H1 (cell line): ENCODE measurements around the gene SASS6. TPM values are rescaled to one million over a fixed set of nuclear protein-coding genes. Genes with fewer than 3 reads are reported as not detected.

Experiments
- CTCF ChIA-PET: fragments of 300-600 bp; sonication (Branson Sonifier 250); formaldehyde crosslinking; loops from one replicate; lab custom pipeline; 2021; ENCODE audit not compliant: partially characterized antibody; lab: Charles Lee
- POLR2A ChIA-PET: fragments of 300-600 bp; sonication (Branson Sonifier 250); formaldehyde crosslinking; loops from one replicate; lab custom pipeline; 2021; ENCODE audit warnings: inconsistent platforms; ENCODE audit not compliant: partially characterized antibody; lab: Charles Lee
- DNase-seq, 2 experiments: peaks; one replicate each; pipeline versions ENCODE4 v3.0.0 to v3.0.0-alpha.2; 2010 to 2022; ENCODE audit warnings: low spot score in 2 of 2, low read depth in 1 of 2, mixed read lengths in 1 of 2
- FAIRE-seq: peaks from 2 replicates; lab custom pipeline; 2011; peaks lifted over from hg19 to GRCh38; lab: Jason Lieb, UNC
- H2AFZ ChIP-seq: 2 replicates; pipeline ENCODE4 v1.8.1; 2012; ENCODE audit warnings: low read length, inconsistent platforms
- H2AK5ac ChIP-seq: 2 replicates; pipeline ENCODE4 v1.6.1; 2013; ENCODE audit warnings: low read depth, low read length
- H2BK120ac ChIP-seq: replicated peaks from 2 replicates; pipeline ENCODE3; 2013; ENCODE audit warnings: low read depth, low read length, inconsistent platforms
- H2BK12ac ChIP-seq: 2 replicates; pipeline ENCODE4 v1.6.1; 2013; ENCODE audit warnings: low read depth, low read length
- H2BK15ac ChIP-seq: 2 replicates; pipeline ENCODE4 v1.6.1; 2013; ENCODE audit warnings: low read length
- H2BK20ac ChIP-seq: 2 replicates; pipeline ENCODE4 v1.6.1; 2013; ENCODE audit warnings: low read length
- H2BK5ac ChIP-seq: 2 replicates; pipeline ENCODE4 v1.6.1; 2013; ENCODE audit warnings: low read depth, low read length
- H3K14ac ChIP-seq: 2 replicates; pipeline ENCODE4 v1.6.1; 2013; ENCODE audit warnings: inconsistent platforms; ENCODE audit not compliant: insufficient read length
- H3K18ac ChIP-seq: 2 replicates; pipeline ENCODE4 v1.6.1; 2013; ENCODE audit warnings: low read length; ENCODE audit errors: extremely low read depth
- H3K23ac ChIP-seq: 2 replicates; pipeline ENCODE4 v1.6.1; 2013; ENCODE audit warnings: inconsistent platforms; ENCODE audit not compliant: insufficient read length
- H3K23me2 ChIP-seq: 2 replicates; pipeline ENCODE4 v1.6.1; 2013; ENCODE audit warnings: low read depth, low read length
- H3K27ac ChIP-seq: 2 replicates; pipeline ENCODE4 v1.6.1; 2011; ENCODE audit warnings: low read depth, low read length, inconsistent platforms
- H3K27me3 ChIP-seq, 4 experiments: replicated peaks in 1 of 4; 1 replicate in 1 of 4; 2 replicates in 3 of 4; pipeline versions ENCODE4 v1.6.1 to v1.8.1; 2011 to 2013; ENCODE audit warnings: low read length in 3 of 4, mild to moderate bottlenecking in 3 of 4, inconsistent platforms in 2 of 4, mixed read lengths in 2 of 4, moderate library complexity in 1 of 4; ENCODE audit not compliant: control insufficient read depth in 3 of 4, insufficient read depth in 3 of 4; ENCODE audit errors: extremely low read depth in 1 of 4
- H3K36me3 ChIP-seq, 4 experiments: 2 replicates each; pipeline versions ENCODE4 v1.6.1 to v1.8.1; 2011 to 2013; ENCODE audit warnings: mild to moderate bottlenecking in 4 of 4, low read length in 3 of 4, moderate library complexity in 2 of 4, control low read depth in 1 of 4, inconsistent platforms in 1 of 4; ENCODE audit not compliant: insufficient read depth in 4 of 4, control insufficient read depth in 2 of 4
- H3K4ac ChIP-seq: replicated peaks from 2 replicates; pipeline ENCODE3; 2013; ENCODE audit warnings: low read length, low read depth, mixed read lengths, inconsistent platforms; ENCODE audit not compliant: insufficient read length
- H3K4me1 ChIP-seq, 4 experiments: replicated peaks in 1 of 4; 1 replicate in 1 of 4; 2 replicates in 3 of 4; pipeline versions ENCODE4 v1.6.1 to v1.8.1; 2011 to 2013; ENCODE audit warnings: low read length in 3 of 4, inconsistent platforms in 2 of 4, mixed read lengths in 1 of 4; ENCODE audit not compliant: insufficient read depth in 4 of 4, control insufficient read depth in 3 of 4
- H3K4me2 ChIP-seq, 2 experiments: 2 replicates each; pipeline versions ENCODE4 v1.6.1 to v1.8.1; 2011 to 2013; ENCODE audit warnings: low read depth in 2 of 2, low read length in 2 of 2, control low read depth in 1 of 2, inconsistent platforms in 1 of 2, mild to moderate bottlenecking in 1 of 2; ENCODE audit not compliant: insufficient read depth in 1 of 2
- H3K4me3 ChIP-seq, 4 experiments: fragments of 200-600, 300-600 bp in 1 of 4; sonication (generic), shearing (Covaris generic), sonication (Bioruptor Twin) in 1 of 4; 2 replicates each; pipeline versions ENCODE4 v1.5.1 to v1.8.1; 2011 to 2016; ENCODE audit warnings: low read length in 4 of 4, low read depth in 3 of 4, control low read depth in 2 of 4, inconsistent platforms in 2 of 4, mild to moderate bottlenecking in 2 of 4, mixed read lengths in 1 of 4, moderate library complexity in 1 of 4; ENCODE audit not compliant: insufficient read depth in 2 of 4; ENCODE audit errors: extremely low read depth in 1 of 4
- H3K56ac ChIP-seq: replicated peaks from 2 replicates; pipeline ENCODE3; 2013; ENCODE audit warnings: low read depth, mild to moderate bottlenecking, mixed read lengths, low read length, inconsistent platforms; ENCODE audit not compliant: insufficient read length
- H3K79me1 ChIP-seq: 2 replicates; pipeline ENCODE4 v1.6.1; 2013; ENCODE audit warnings: low read depth, low read length, control low read depth
- H3K79me2 ChIP-seq, 2 experiments: 2 replicates each; pipeline versions ENCODE4 v1.6.1 to v1.8.1; 2012 to 2013; ENCODE audit warnings: low read length in 2 of 2, mild to moderate bottlenecking in 2 of 2, inconsistent platforms in 1 of 2; ENCODE audit not compliant: insufficient read depth in 2 of 2, control insufficient read depth in 1 of 2
- H3K9ac ChIP-seq, 4 experiments: replicated peaks in 1 of 4; 1 replicate in 1 of 4; 2 replicates in 3 of 4; pipeline versions ENCODE4 v1.6.1 to v1.8.1; 2011 to 2013; ENCODE audit warnings: low read depth in 3 of 4, low read length in 3 of 4, control low read depth in 2 of 4, mild to moderate bottlenecking in 2 of 4, moderate library complexity in 2 of 4, inconsistent platforms in 1 of 4; ENCODE audit errors: extremely low read depth in 1 of 4
- H3K9me3 ChIP-seq, 2 experiments: 2 replicates each; pipeline versions ENCODE4 v1.6.1 to v1.8.1; 2012 to 2013; ENCODE audit warnings: mild to moderate bottlenecking in 2 of 2, moderate library complexity in 2 of 2, control low read depth in 1 of 2, inconsistent platforms in 1 of 2, low read depth in 1 of 2, low read length in 1 of 2, mixed read lengths in 1 of 2; ENCODE audit not compliant: insufficient read depth in 2 of 2
- H4K20me1 ChIP-seq, 2 experiments: replicated peaks in 1 of 2; 2 replicates each; pipeline versions ENCODE3 to v1.8.1; 2011 to 2013; ENCODE audit warnings: inconsistent platforms in 2 of 2, low read length in 2 of 2, mild to moderate bottlenecking in 1 of 2; ENCODE audit not compliant: insufficient read depth in 2 of 2, control insufficient read depth in 1 of 2
- H4K5ac ChIP-seq: 2 replicates; pipeline ENCODE4 v1.6.1; 2013; ENCODE audit warnings: low read length, low read depth, mixed read lengths, inconsistent platforms; ENCODE audit not compliant: insufficient read length
- H4K8ac ChIP-seq: 2 replicates; pipeline ENCODE4 v1.8.0; 2013; ENCODE audit warnings: mild to moderate bottlenecking, moderate library complexity, low read length, inconsistent platforms; ENCODE audit not compliant: insufficient read depth; ENCODE audit errors: extremely low read depth
- H4K91ac ChIP-seq: replicated peaks from 2 replicates; pipeline ENCODE3; 2013; ENCODE audit warnings: low read length, mixed read lengths, inconsistent platforms; ENCODE audit not compliant: insufficient read length
- BCL11A ChIP-seq, 2 experiments: IDR thresholded peaks; one replicate each; pipeline ENCODE4 v1.6.1; 2011; ENCODE audit warnings: low read depth in 2 of 2, low read length in 2 of 2, mild to moderate bottlenecking in 2 of 2
- EGR1 ChIP-seq: IDR thresholded peaks from 2 replicates; pipeline ENCODE4 v1.6.1; 2011; ENCODE audit warnings: low read depth, low read length, borderline replicate concordance
- FOSL1 ChIP-seq: IDR thresholded peaks from 2 replicates; pipeline ENCODE4 v1.6.1; 2011; ENCODE audit warnings: mild to moderate bottlenecking, low read depth, low read length, moderate library complexity; ENCODE audit not compliant: insufficient read depth
- SIN3A ChIP-seq, 2 experiments: IDR thresholded peaks in 1 of 2; conservative IDR thresholded peaks in 1 of 2; 2 replicates each; pipeline ENCODE4 v1.6.1; 2011 to 2012; ENCODE audit warnings: low read length in 2 of 2, improper control_type of control experiment in 1 of 2, low read depth in 1 of 2, mild to moderate bottlenecking in 1 of 2
- YY1 ChIP-seq: IDR thresholded peaks from 2 replicates; pipeline ENCODE4 v1.6.1; 2011; ENCODE audit warnings: low read depth, mild to moderate bottlenecking, low read length
- WGBS, 2 experiments: shearing (Covaris generic) in 1 of 2; methylation state at CpG; one replicate each; pipeline versions ENCODE4 v1.1.6 to v1.1.7; 2013 to 2015; ENCODE audit warnings: low lambda C conversion rate in 2 of 2, mixed read lengths in 2 of 2, inconsistent platforms in 1 of 2, low coverage in 1 of 2, missing lambda C conversion rate in 1 of 2; ENCODE audit not compliant: insufficient replicate concordance in 2 of 2, insufficient coverage in 1 of 2, insufficient read length in 1 of 2; ENCODE audit errors: extremely low coverage in 1 of 2, missing lambda C conversion rate in 1 of 2; 5-methylcytosine and 5-hydroxymethylcytosine counted together
- polyA plus RNA-seq, 7 experiments: library from polyadenylated mRNA; depleted of rRNA in 3 of 7; stranded (reverse) in 5 of 7; unstranded in 2 of 7; fragments of >200 nt in 5 of 7; fragments of 200-250 nt in 2 of 7; gene quantifications; 1 replicate in 5 of 7; 2 replicates in 1 of 7; 4 replicates in 1 of 7; pipeline versions ENCODE4 v1.2.1 to v1.2.3, GENCODE V29; 2011 to 2013; ENCODE audit warnings: missing spikeins in 2 of 7, mixed read lengths in 2 of 7
- total RNA-seq: library from RNA; stranded (reverse); fragmentation: NEBNext Ultra II Directional; extraction: Animal tissue kit (Norgen Biotek cat#: 25700); gene quantifications from 2 replicates; pipeline ENCODE4 v1.2.1, GENCODE V29; 2021

The SASS6 gene
- total and polyA plus RNA-seq, 2 of the 8 experiments (the other 6 are each of a cell fraction or from before 2014, with no cell fraction given), result 1.2 to 13.8 TPM

DNA sequence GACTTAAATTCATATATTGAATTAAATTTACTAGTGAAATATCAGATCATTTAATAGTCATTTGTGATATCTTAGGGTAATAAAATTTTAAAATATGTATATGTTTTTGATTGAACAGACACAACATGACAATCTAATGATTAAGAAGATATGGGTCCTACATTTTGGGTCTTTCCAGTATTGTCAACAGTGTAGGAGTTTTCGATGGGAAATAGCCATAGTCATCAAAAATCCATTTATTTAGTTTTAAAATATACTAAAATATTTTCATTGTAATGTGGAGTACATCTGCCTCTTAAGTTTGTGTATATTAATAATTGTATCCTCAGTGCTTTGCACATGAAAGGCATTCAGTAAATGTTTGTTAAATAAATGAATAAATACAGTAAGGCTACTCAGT is 14.2 kb upstream of the SASS6 start:
- CTCF ChIA-PET, result no interaction called here
- TF ChIP-seq FOSL1, result no peak
- TF ChIP-seq YY1, result no peak
- no peak for TF ChIP-seq BCL11A (IDR thresholded peaks at IDR 0.05; ENCODE audit: low read depth in 2 of 2, low read length in 2 of 2)
- TF ChIP-seq EGR1, result no peak
- TF ChIP-seq SIN3A (conservative IDR thresholded peaks at IDR 0.05 in 1 of 2, IDR thresholded peaks at IDR 0.05 in 1 of 2; ENCODE audit: low read depth in 1 of 2, low read length in 2 of 2), result no peak

More for the DNA sequence above, 14.2 kb upstream of the SASS6 start:
- Histone ChIP-seq H3K27me3 (no peaks in the 10 kb centered on the region), H4K5ac (no peak overlapping the region), H2BK5ac (no peak overlapping the region), H2BK15ac (no peak overlapping the region), H3K36me3 (peaks cover 0 to 54% (median 10%) of the 10 kb centered on the region in 4 experiments; a peak in 5 of 8 replicates), H4K20me1 (no peaks in the 10 kb centered on the region), H4K8ac (no peak overlapping the region), H3K27ac (no peak overlapping the region), H2AK5ac (no peak overlapping the region), H3K4me2 (no peak overlapping the region), H2BK12ac (no peak overlapping the region), H3K56ac (no peak overlapping the region), H3K18ac (no peak overlapping the region), H3K9me3 (no peaks in the 10 kb centered on the region), H3K23me2 (no peaks in the 10 kb centered on the region), H3K79me2 (no peaks in the 10 kb centered on the region), H2BK120ac (no peak overlapping the region), H3K4ac (no peak overlapping the region), H3K4me3 (no peak overlapping the region), H2BK20ac (no peak overlapping the region), H3K14ac (no peak overlapping the region), H4K91ac (no peak overlapping the region), H3K79me1 (no peaks in the 10 kb centered on the region), H3K4me1 (peaks cover 0 to 6% (median 2%) of the 10 kb centered on the region in 4 experiments; a peak in 3 of 7 replicates), H3K23ac (no peak overlapping the region), H2AFZ (no peak overlapping the region), H3K9ac (no peak overlapping the region)
- 97% methylated on average over 1 of the region's 1 CpG; no CpG with 5 or more reads in 1 of the 2 experiments for WGBS, 2 experiments
- DNase-seq, result no peak
- no peak for FAIRE-seq
- POLR2A ChIA-PET, result no interaction called here
